HG03442 (cell line): Measurements from ENCODE around the gene MED29.

Experiments
- ATAC-seq: cut with Tn5 transposase; IDR thresholded peaks from one replicate; pipeline ENCODE4 v1.9.1; 2021; ENCODE audit warnings: mild to moderate bottlenecking, moderate library complexity; ENCODE audit not compliant: unreplicated experiment

The MED29 gene

GRCh38 chr19:39426170-39426569 lies 35.0 kb downstream of the MED29 start:
- no peak for ATAC-seq

GRCh38 chr19:39427707-39428106 lies 36.5 kb downstream of the MED29 start:
- ATAC-seq = no peak

- ATAC-seq = no peak
Observed at GRCh38 chr19:39428283-39429112, 37.3 kb downstream of the MED29 start.

- ATAC-seq = no peak
Observed at GRCh38 chr19:39430675-39431593, 39.8 kb downstream of the MED29 start.

- ATAC-seq = no peak
Observed at GRCh38 chr19:39432677-39433025, 41.5 kb downstream of the MED29 start.

GRCh38 chr19:39433480-39434079 lies 42.4 kb downstream of the MED29 start:
- ATAC-seq = no peak

GRCh38 chr19:39434123-39435076 lies 43.2 kb downstream of the MED29 start:
- ATAC-seq = no peak

GRCh38 chr19:39435499-39436349 lies 44.5 kb downstream of the MED29 start, which contains the start of gene RPS16:
TSS of gene RPS16 (minus strand) at chr19:39435949. CDS start at chr19:39435895, 54 bp downstream.
- ATAC-seq = peak; percentile 71

GRCh38 chr19:39436350-39436716 lies 45.2 kb downstream of the MED29 start:
- no peak for ATAC-seq

- ATAC-seq = no peak
Observed at GRCh38 chr19:39438270-39438934, 47.2 kb downstream of the MED29 start.

- no peak for ATAC-seq
Observed at GRCh38 chr19:39444598-39445195, 53.5 kb downstream of the MED29 start.

- ATAC-seq = peak; percentile 80
Observed at GRCh38 chr19:39445196-39446111, 54.3 kb downstream of the MED29 start, which contains the start of gene SUPT5H. TSS of gene SUPT5H (plus strand) at chr19:39445582. CDS start at chr19:39445891, 309 bp downstream.

GRCh38 chr19:39446365-39447084 lies 55.3 kb downstream of the MED29 start:
- no peak for ATAC-seq

- no peak for ATAC-seq
Observed at GRCh38 chr19:39448271-39448670, 57.1 kb downstream of the MED29 start.

GRCh38 chr19:39449116-39449797 lies 58.1 kb downstream of the MED29 start:
- no peak for ATAC-seq
